SK-N-SH (cell line): ENCODE data around the gene HTT. TPM values are rescaled to one million over a fixed set of nuclear protein-coding genes. Genes with fewer than 3 reads are reported as not detected.

ENCODE experiments used
- CTCF ChIA-PET: fragments of 300-600, 350-600 bp; formaldehyde crosslinking; extraction: SDS; loops from one replicate; lab custom pipeline; 2021; lab: Yijun Ruan, JAX
- POLR2A ChIA-PET: fragments of 350-600 bp; sonication (Branson Sonifier 250); formaldehyde crosslinking; extraction: SDS; loops from one replicate; lab custom pipeline; 2020; ENCODE audit warnings: antibody characterized with exemption, inconsistent platforms; lab: Yijun Ruan, JAX
- DNase-seq: peaks from one replicate; pipeline ENCODE4 v3.0.0; 2012
- H2AFZ ChIP-seq: fragments of 200-600 bp; sonication (generic); 2 replicates; pipeline ENCODE4 v1.8.1; 2016; ENCODE audit warnings: antibody characterized with exemption, mild to moderate bottlenecking, low read depth
- H3F3A ChIP-seq: fragments of 200-600 bp; sonication (generic); replicated peaks from 2 replicates; pipeline ENCODE3; 2016; ENCODE audit warnings: antibody characterized with exemption, mild to moderate bottlenecking; ENCODE audit not compliant: insufficient read depth
- H3K27ac ChIP-seq, 2 experiments: fragments of 200-500 bp in 1 of 2; fragments of 200-600 bp in 1 of 2; sonication (Bioruptor generic) in 1 of 2; sonication (generic), shearing (Covaris generic) in 1 of 2; 2 replicates each; pipeline versions ENCODE4 v1.5.1 to v1.6.1; 2014 to 2016; ENCODE audit warnings: low read depth in 2 of 2, inconsistent platforms in 1 of 2, low read length in 1 of 2, mild to moderate bottlenecking in 1 of 2, mixed read lengths in 1 of 2
- H3K27me3 ChIP-seq: fragments of 200-600 bp; sonication (generic), shearing (Covaris generic); 2 replicates; pipeline ENCODE4 v1.6.1; 2016; ENCODE audit warnings: mixed run types; ENCODE audit not compliant: insufficient read depth
- H3K36me3 ChIP-seq, 2 experiments: fragments of 200-500 bp in 1 of 2; fragments of 200-600 bp in 1 of 2; sonication (Bioruptor generic) in 1 of 2; sonication (generic) in 1 of 2; replicated peaks in 1 of 2; 2 replicates each; pipeline versions ENCODE3 to v1.5.1; 2014 to 2016; ENCODE audit warnings: low read length in 1 of 2, mild to moderate bottlenecking in 1 of 2; ENCODE audit not compliant: insufficient read depth in 2 of 2, control insufficient read depth in 1 of 2
- H3K4me1 ChIP-seq, 2 experiments: fragments of 200-500 bp in 1 of 2; fragments of 200-600 bp in 1 of 2; sonication (Bioruptor generic) in 1 of 2; sonication (generic), shearing (Covaris generic) in 1 of 2; 2 replicates each; pipeline versions ENCODE4 v1.5.1 to v1.6.1; 2014 to 2016; ENCODE audit warnings: low read depth in 1 of 2, low read length in 1 of 2, mixed run types in 1 of 2; ENCODE audit not compliant: insufficient read depth in 2 of 2, control insufficient read depth in 1 of 2
- H3K4me2 ChIP-seq: fragments of 200-600 bp; sonication (generic), shearing (Covaris generic); 2 replicates; pipeline ENCODE4 v1.6.1; 2017; ENCODE audit warnings: mixed run types
- H3K4me3 ChIP-seq, 2 experiments: fragments of 200-500 bp in 1 of 2; fragments of 200-600 bp in 1 of 2; sonication (Bioruptor generic) in 1 of 2; sonication (generic), shearing (Covaris generic) in 1 of 2; 2 replicates each; pipeline versions ENCODE4 v1.5.1 to v1.8.1; 2014 to 2016; ENCODE audit warnings: low read depth in 2 of 2, inconsistent platforms in 1 of 2, low read length in 1 of 2, mild to moderate bottlenecking in 1 of 2, mixed read lengths in 1 of 2, moderate library complexity in 1 of 2
- H3K79me2 ChIP-seq: fragments of 200-600 bp; sonication (generic); 2 replicates; pipeline ENCODE4 v1.8.1; 2017; ENCODE audit warnings: mild to moderate bottlenecking; ENCODE audit not compliant: insufficient read depth
- H3K9ac ChIP-seq: fragments of 200-600 bp; sonication (generic); 2 replicates; pipeline ENCODE4 v1.6.1; 2017; ENCODE audit warnings: mixed run types
- H3K9me2 ChIP-seq: fragments of 200-600 bp; sonication (generic); 2 replicates; pipeline ENCODE4 v1.6.1; 2017; ENCODE audit warnings: mixed run types
- H3K9me3 ChIP-seq: fragments of 200-600 bp; sonication (generic); 2 replicates; pipeline ENCODE4 v1.6.1; 2017; ENCODE audit warnings: mixed run types, mild to moderate bottlenecking, moderate library complexity
- H4K20me1 ChIP-seq: fragments of 200-600 bp; sonication (generic); 2 replicates; pipeline ENCODE4 v1.6.1; 2017; ENCODE audit warnings: mild to moderate bottlenecking, mixed run types; ENCODE audit not compliant: insufficient read depth
- CHD2 ChIP-seq: fragments of 150-350 bp; IDR thresholded peaks from 2 replicates; pipeline ENCODE4 v1.6.1; 2018; ENCODE audit warnings: low read length; ENCODE audit not compliant: partially characterized antibody
- EP300 ChIP-seq, 2 experiments: IDR thresholded peaks; 2 replicates each; pipeline versions ENCODE4 v1.4.0 to v1.6.1; 2012; ENCODE audit warnings: borderline replicate concordance in 1 of 2, low read depth in 1 of 2, low read length in 1 of 2
- FOSL2 ChIP-seq: IDR thresholded peaks from 2 replicates; pipeline ENCODE4 v1.4.0; 2012; ENCODE audit warnings: low read depth, mild to moderate bottlenecking, moderate library complexity, borderline replicate concordance
- GABPA ChIP-seq: IDR thresholded peaks from 2 replicates; pipeline ENCODE4 v1.4.0; 2012; ENCODE audit warnings: low read depth, mild to moderate bottlenecking
- GATA2 ChIP-seq: sonication (generic); formaldehyde crosslinking; IDR thresholded peaks from 2 replicates; pipeline ENCODE4 v1.5.0; 2020; ENCODE audit warnings: mild to moderate bottlenecking, missing genetic modification reagents
- RAD21 ChIP-seq: IDR thresholded peaks from 2 replicates; pipeline ENCODE4 v1.6.1; 2012; ENCODE audit warnings: mild to moderate bottlenecking, low read length
- RCOR1 ChIP-seq: fragments of 150-350 bp; IDR thresholded peaks from 2 replicates; pipeline ENCODE4 v1.6.1; 2017; ENCODE audit warnings: antibody characterized with exemption, low read length
- RXRA ChIP-seq: IDR thresholded peaks from 2 replicates; pipeline ENCODE4 v1.4.0; 2012; ENCODE audit warnings: low read depth, mild to moderate bottlenecking, borderline replicate concordance
- TAF1 ChIP-seq: IDR thresholded peaks from 2 replicates; pipeline ENCODE4 v1.6.1; 2012; ENCODE audit warnings: low read depth, mild to moderate bottlenecking, low read length, moderate library complexity, borderline replicate concordance
- ZBTB33 ChIP-seq: IDR thresholded peaks from 2 replicates; pipeline ENCODE4 v1.4.0; 2012; ENCODE audit warnings: low read depth, borderline replicate concordance
- WGBS: methylation state at CpG from one replicate; pipeline ENCODE4 v1.1.6; 2017; ENCODE audit warnings: low lambda C conversion rate; 5-methylcytosine and 5-hydroxymethylcytosine counted together
- polyA plus RNA-seq, 3 experiments: library from polyadenylated mRNA; depleted of rRNA; stranded (reverse); fragments of >200 nt; gene quantifications; 2 replicates each; pipeline ENCODE4 v1.2.3, GENCODE V29; 2012
- TF ChIP-seq, protein P1 (sequence below): fragments of 200-600 bp; sonication (generic); IDR thresholded peaks from 2 replicates; pipeline ENCODE4 v1.6.1; 2017; ENCODE audit warnings: antibody characterized with exemption, mild to moderate bottlenecking, moderate library complexity

The HTT gene
- polyA plus RNA-seq, 1 of the 3 experiments (the other 2 are of a cell fraction): 11.3 TPM

GRCh38 chr4:3285558-3286334 is 211.3 kb downstream of the HTT start:
- 80% methylated on average over 32 of the region's 38 CpGs for WGBS
- Histone ChIP-seq H4K20me1 (no peaks in the 10 kb centered on the region), H3K4me2 (no peak overlapping the region), H3K27me3 (no peaks in the 10 kb centered on the region), H3K36me3 (no peaks in the 10 kb centered on the region), H3F3A (no peaks in the 10 kb centered on the region), H3K4me3 (no peak overlapping the region), H3K79me2 (no peaks in the 10 kb centered on the region), H3K4me1 (no peaks in the 10 kb centered on the region; a peak in 1 of 4 replicates), H3K27ac (no peak overlapping the region), H3K9me3 (no peaks in the 10 kb centered on the region), H3K9ac (no peak overlapping the region), H2AFZ (no peak overlapping the region), H3K9me2 (no peaks in the 10 kb centered on the region)
- POLR2A ChIA-PET: interaction anchor here (0.6 kb wide), 1 partner anchor 328 kb away, joined by 3 read pairs; no protein-coding TSS in a partner anchor
- CTCF ChIA-PET: no interaction called here
- DNase-seq: peak; percentile 18
- no peak for TF ChIP-seq GABPA
- TF ChIP-seq RXRA: no peak
- no peak for TF ChIP-seq GATA2 (CRISPR knock-in tag)
- TF ChIP-seq, protein P1, sequence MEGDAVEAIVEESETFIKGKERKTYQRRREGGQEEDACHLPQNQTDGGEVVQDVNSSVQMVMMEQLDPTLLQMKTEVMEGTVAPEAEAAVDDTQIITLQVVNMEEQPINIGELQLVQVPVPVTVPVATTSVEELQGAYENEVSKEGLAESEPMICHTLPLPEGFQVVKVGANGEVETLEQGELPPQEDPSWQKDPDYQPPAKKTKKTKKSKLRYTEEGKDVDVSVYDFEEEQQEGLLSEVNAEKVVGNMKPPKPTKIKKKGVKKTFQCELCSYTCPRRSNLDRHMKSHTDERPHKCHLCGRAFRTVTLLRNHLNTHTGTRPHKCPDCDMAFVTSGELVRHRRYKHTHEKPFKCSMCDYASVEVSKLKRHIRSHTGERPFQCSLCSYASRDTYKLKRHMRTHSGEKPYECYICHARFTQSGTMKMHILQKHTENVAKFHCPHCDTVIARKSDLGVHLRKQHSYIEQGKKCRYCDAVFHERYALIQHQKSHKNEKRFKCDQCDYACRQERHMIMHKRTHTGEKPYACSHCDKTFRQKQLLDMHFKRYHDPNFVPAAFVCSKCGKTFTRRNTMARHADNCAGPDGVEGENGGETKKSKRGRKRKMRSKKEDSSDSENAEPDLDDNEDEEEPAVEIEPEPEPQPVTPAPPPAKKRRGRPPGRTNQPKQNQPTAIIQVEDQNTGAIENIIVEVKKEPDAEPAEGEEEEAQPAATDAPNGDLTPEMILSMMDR: no peak
- no peak for TF ChIP-seq CHD2
- no peak for TF ChIP-seq TAF1
- no peak for TF ChIP-seq FOSL2
- TF ChIP-seq ZBTB33: no peak
- no peak for TF ChIP-seq EP300 (IDR thresholded peaks at IDR 0.05; ENCODE audit: borderline replicate concordance in 1 of 2, low read depth in 1 of 2, low read length in 1 of 2)
- no peak for TF ChIP-seq RAD21

DNA sequence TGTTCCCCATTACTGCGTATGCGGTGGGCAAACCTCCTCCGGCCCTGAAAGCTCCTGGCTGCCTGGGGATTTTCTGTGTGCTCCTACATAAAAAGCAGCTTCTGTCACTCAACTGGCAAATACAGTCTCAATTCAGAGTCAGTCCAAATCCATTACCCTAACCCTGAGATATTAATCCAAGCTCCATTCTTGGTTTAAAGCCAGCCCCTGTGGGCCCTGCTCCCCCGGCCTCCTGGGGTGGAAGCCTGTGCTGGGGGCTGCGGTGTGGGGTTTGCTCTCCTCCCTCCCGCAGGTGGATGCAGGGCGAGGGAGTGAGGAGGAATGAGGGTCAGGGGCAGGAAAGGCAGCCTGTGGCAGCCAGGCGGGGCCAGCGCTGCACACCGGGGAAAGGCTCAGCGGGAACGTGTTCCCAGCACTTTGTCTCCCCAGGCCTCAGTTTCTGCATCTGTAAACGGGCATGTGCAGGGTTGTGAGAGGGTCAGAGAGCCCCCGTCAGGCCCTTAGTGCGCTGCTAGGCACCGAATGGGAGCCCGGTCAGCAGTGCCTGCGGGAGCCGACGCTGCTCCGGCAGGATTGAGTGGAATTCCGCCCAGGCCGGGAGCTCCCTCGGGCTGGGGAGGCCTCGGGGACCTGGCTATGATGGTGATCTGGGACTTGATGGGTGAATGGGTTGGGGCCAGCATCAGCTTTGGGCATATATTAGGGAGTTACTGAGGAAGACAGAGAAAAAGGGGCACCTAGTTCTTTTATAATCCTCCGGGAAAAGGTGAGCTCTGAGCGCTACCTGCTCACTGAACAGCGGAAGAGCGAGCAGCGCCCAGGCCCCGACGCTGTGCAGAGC is 212.1 kb downstream of the HTT start:
- DNase-seq: no peak
- Histone ChIP-seq H3K4me3 (no peak overlapping the region), H3K4me2 (no peak overlapping the region), H4K20me1 (no peaks in the 10 kb centered on the region), H3K27me3 (no peaks in the 10 kb centered on the region), H3K79me2 (no peaks in the 10 kb centered on the region), H3K9ac (no peak overlapping the region), H3K9me2 (no peaks in the 10 kb centered on the region), H3K36me3 (no peaks in the 10 kb centered on the region), H3K9me3 (no peaks in the 10 kb centered on the region), H3K27ac (no peak overlapping the region), H2AFZ (no peak overlapping the region), H3K4me1 (peaks cover 5 to 6% of the 10 kb centered on the region in 2 experiments; a peak in 2 of 4 replicates), H3F3A (no peaks in the 10 kb centered on the region)
- POLR2A ChIA-PET: no interaction called here
- WGBS: 89% methylated on average over 20 of the region's 32 CpGs
- TF ChIP-seq RCOR1: no peak
- CTCF ChIA-PET: no interaction called here
